GM12878 (cell line): ENCODE measurements around the gene ITPR2. TPM values are rescaled to one million over a fixed set of nuclear protein-coding genes. Genes with fewer than 3 reads are reported as not detected.

Source experiments
- BRCA1 ChIP-seq: IDR thresholded peaks from 2 replicates; pipeline ENCODE4 v1.6.1; 2011; ENCODE audit warnings: low read depth, low read length, improper control_type of control experiment
- CBFB ChIP-seq: IDR thresholded peaks from 2 replicates; pipeline ENCODE4 v1.6.1; 2016; ENCODE audit warnings: antibody characterized with exemption, low read depth
- CBX5 ChIP-seq: sonication (generic); IDR thresholded peaks from 2 replicates; pipeline ENCODE4 v1.6.1; 2016; ENCODE audit warnings: low read depth, moderate library complexity, mild to moderate bottlenecking, inconsistent platforms
- CUX1 ChIP-seq: IDR thresholded peaks from 2 replicates; pipeline ENCODE4 v1.6.1; 2012; ENCODE audit warnings: improper control_type of control experiment, low read depth, low read length; ENCODE audit not compliant: insufficient replicate concordance
- EP300 ChIP-seq, 2 experiments: fragments of 150-350 bp in 1 of 2; IDR thresholded peaks; 2 replicates each; pipeline ENCODE4 v1.6.1; 2011 to 2012; ENCODE audit warnings: low read depth in 2 of 2, low read length in 2 of 2, borderline replicate concordance in 1 of 2, improper control_type of control experiment in 1 of 2, inconsistent platforms in 1 of 2; ENCODE audit not compliant: control insufficient read depth in 1 of 2
- EZH2 ChIP-seq: IDR thresholded peaks from 2 replicates; pipeline ENCODE4 v1.6.1; 2012; ENCODE audit warnings: low read depth, mild to moderate bottlenecking, control low read depth, inconsistent platforms, low read length, borderline replicate concordance; ENCODE audit not compliant: control insufficient read depth
- KLF5 ChIP-seq: fragments of 450-650 bp; IDR thresholded peaks from 2 replicates; pipeline ENCODE4 v1.6.1; 2014; ENCODE audit warnings: mild to moderate bottlenecking; ENCODE audit not compliant: partially characterized antibody
- MYB ChIP-seq: fragments of 150-350 bp; IDR thresholded peaks from 2 replicates; pipeline ENCODE4 v1.6.1; 2014; ENCODE audit warnings: mild to moderate bottlenecking, low read depth, low read length, borderline replicate concordance
- NR2F1 ChIP-seq: fragments of 450-650 bp; conservative IDR thresholded peaks from 2 replicates; pipeline ENCODE4 v1.6.1; 2017; ENCODE audit warnings: mild to moderate bottlenecking
- RB1 ChIP-seq: fragments of 450-650 bp; formaldehyde crosslinking; IDR thresholded peaks from 2 replicates; pipeline ENCODE4 v1.6.1; 2017; ENCODE audit warnings: mild to moderate bottlenecking, borderline replicate concordance
- RELB ChIP-seq: fragments of 450-650 bp; IDR thresholded peaks from 2 replicates; pipeline ENCODE4 v1.6.1; 2017; ENCODE audit warnings: low read depth, mild to moderate bottlenecking, moderate library complexity
- SPI1 ChIP-seq: IDR thresholded peaks from 2 replicates; pipeline ENCODE4 v1.6.1; 2011; ENCODE audit warnings: low read depth, mild to moderate bottlenecking, low read length, moderate library complexity, borderline replicate concordance; ENCODE audit not compliant: insufficient read depth
- ZNF207 ChIP-seq: fragments of 450-650 bp; IDR thresholded peaks from 2 replicates; pipeline ENCODE4 v1.6.1; 2014; ENCODE audit warnings: antibody characterized with exemption, mild to moderate bottlenecking, borderline replicate concordance
- ZNF592 ChIP-seq: fragments of 450-650 bp; IDR thresholded peaks from 2 replicates; pipeline ENCODE4 v1.6.1; 2017; ENCODE audit warnings: mild to moderate bottlenecking, moderate library complexity
- polyA plus RNA-seq, 11 experiments: library from polyadenylated mRNA; depleted of rRNA in 4 of 11; unstranded in 6 of 11; stranded (reverse) in 5 of 11; fragments of >200 nt; fragmentation: Nextera tagmentation in 4 of 11; fragmentation: Illumina TruSeq in 1 of 11; extraction: Ambion mirVana in 4 of 11; extraction: Trizol in 1 of 11; gene quantifications; 1 replicate in 1 of 11; 2 replicates in 10 of 11; pipeline versions ENCODE4 v1.2.1 to v1.2.3, GENCODE V29; 2011 to 2016; ENCODE audit warnings: inconsistent platforms in 2 of 11, missing spikeins in 2 of 11, low read depth in 1 of 11
- total RNA-seq, 4 experiments: library from RNA; depleted of rRNA in 3 of 4; stranded (reverse); fragments of >200 nt in 3 of 4; fragmentation: Illumina TruSeq in 1 of 4; extraction: Trizol in 1 of 4; gene quantifications; 2 replicates each; pipeline versions ENCODE4 v1.2.1 to v1.2.3, GENCODE V29; 2013 to 2021
- TF ChIP-seq, protein P1 (sequence below): IDR thresholded peaks from 2 replicates; pipeline ENCODE4 v1.6.1; 2012; ENCODE audit warnings: low read length, inconsistent platforms

Gene ITPR2
- total and polyA plus RNA-seq, 10 of the 15 experiments (the other 5 are each of a cell fraction or from before 2014, with no cell fraction given) = 7.5 to 76.2 (median 47.1) TPM

GRCh38 chr12:26728205-26729050 is 104.6 kb downstream of the ITPR2 start (continued):
- TF ChIP-seq, protein P1, sequence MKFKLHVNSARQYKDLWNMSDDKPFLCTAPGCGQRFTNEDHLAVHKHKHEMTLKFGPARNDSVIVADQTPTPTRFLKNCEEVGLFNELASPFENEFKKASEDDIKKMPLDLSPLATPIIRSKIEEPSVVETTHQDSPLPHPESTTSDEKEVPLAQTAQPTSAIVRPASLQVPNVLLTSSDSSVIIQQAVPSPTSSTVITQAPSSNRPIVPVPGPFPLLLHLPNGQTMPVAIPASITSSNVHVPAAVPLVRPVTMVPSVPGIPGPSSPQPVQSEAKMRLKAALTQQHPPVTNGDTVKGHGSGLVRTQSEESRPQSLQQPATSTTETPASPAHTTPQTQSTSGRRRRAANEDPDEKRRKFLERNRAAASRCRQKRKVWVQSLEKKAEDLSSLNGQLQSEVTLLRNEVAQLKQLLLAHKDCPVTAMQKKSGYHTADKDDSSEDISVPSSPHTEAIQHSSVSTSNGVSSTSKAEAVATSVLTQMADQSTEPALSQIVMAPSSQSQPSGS = peak; percentile 88
- TF ChIP-seq ZNF207 (0 out of 2 replicates have a peak, but pooled peaks have one; percentile 47), EZH2 (no peak), EP300 (IDR thresholded peaks at IDR 0.05; ENCODE audit: borderline replicate concordance in 1 of 2, control insufficient read depth in 1 of 2, low read depth in 2 of 2, low read length in 2 of 2) (peak; percentile 89 to 95), BRCA1 (no peak), RELB (peak; percentile 56), NR2F1 (peak; percentile 98), CUX1 (peak; percentile 74), KLF5 (peak; percentile 20), RB1 (no peak), MYB (no peak), CBFB (peak; percentile 61), CBX5 (peak; percentile 72; the same call in 1 of the 2 replicates), ZNF592 (no peak), SPI1 (no peak)
